IMR-90 (cell line): Measurements from ENCODE around the gene THOC2. TPM values are rescaled to one million over a fixed set of nuclear protein-coding genes. Genes with fewer than 3 reads are reported as not detected.

Experiments used
- ATAC-seq: fragments of 200-7000 bp; cut with Tn5 transposase; 2 replicates; pipeline ENCODE4 v1.9.1; 2020; ENCODE audit warnings: low read depth, mild to moderate bottlenecking, moderate library complexity
- BruUV-seq: library from RNA; stranded (reverse); fragments of 400-500 nt; replicated peaks from 2 replicates; lab custom pipeline; 2021; lab: Mats Ljungman, UMichigan
- CTCF ChIA-PET: fragments of 300-600 bp; formaldehyde crosslinking; extraction: SDS; loops from one replicate; lab custom pipeline; 2021; ENCODE audit warnings: antibody characterized with exemption; lab: Yijun Ruan, JAX
- POLR2A ChIA-PET: fragments of 300-600 bp; sonication (Branson Sonifier 250); formaldehyde crosslinking; loops from one replicate; lab custom pipeline; 2022; ENCODE audit warnings: antibody characterized with exemption; ENCODE audit not compliant: unreplicated experiment; lab: Charles Lee
- DNase-seq: peaks from one replicate; pipeline ENCODE4 v3.0.0; 2013
- H2AFZ ChIP-seq: replicated peaks from 2 replicates; pipeline ENCODE3; 2013; ENCODE audit warnings: low read length, mild to moderate bottlenecking; ENCODE audit not compliant: poor library complexity
- H2AK5ac ChIP-seq: 2 replicates; pipeline ENCODE4 v1.6.1; 2013; ENCODE audit warnings: low read depth, low read length, inconsistent platforms
- H2AK9ac ChIP-seq: replicated peaks from 2 replicates; pipeline ENCODE3; 2013; ENCODE audit warnings: mild to moderate bottlenecking, low read depth, low read length, moderate library complexity; ENCODE audit not compliant: poor library complexity
- H2BK120ac ChIP-seq: 2 replicates; pipeline ENCODE4 v1.6.1; 2013; ENCODE audit warnings: low read depth, low read length, inconsistent platforms
- H2BK15ac ChIP-seq: 3 replicates; pipeline ENCODE4 v1.6.1; 2013; ENCODE audit warnings: low read depth, low read length, inconsistent platforms
- H2BK20ac ChIP-seq: 2 replicates; pipeline ENCODE4 v1.6.1; 2013; ENCODE audit warnings: low read depth, mild to moderate bottlenecking, inconsistent platforms, low read length, moderate library complexity
- H2BK5ac ChIP-seq: 2 replicates; pipeline ENCODE4 v1.6.1; 2013; ENCODE audit warnings: mild to moderate bottlenecking, low read depth, low read length, inconsistent platforms; ENCODE audit not compliant: poor library complexity, severe bottlenecking
- H3K14ac ChIP-seq: replicated peaks from 2 replicates; pipeline ENCODE4 v1.6.1; 2013; ENCODE audit warnings: low read depth, low read length, inconsistent platforms
- H3K18ac ChIP-seq: 2 replicates; pipeline ENCODE4 v1.6.1; 2013; ENCODE audit warnings: low read depth, low read length, control low read depth
- H3K23ac ChIP-seq: 2 replicates; pipeline ENCODE4 v1.6.1; 2013; ENCODE audit warnings: low read depth, low read length, inconsistent platforms
- H3K27ac ChIP-seq: 2 replicates; pipeline ENCODE4 v1.5.1; 2013; ENCODE audit warnings: mild to moderate bottlenecking, control low read depth, low read length; ENCODE audit not compliant: insufficient read depth
- H3K27me3 ChIP-seq: 2 replicates; pipeline ENCODE4 v1.6.1; 2013; ENCODE audit warnings: low read length; ENCODE audit not compliant: control insufficient read depth, insufficient read depth
- H3K36me3 ChIP-seq: 2 replicates; pipeline ENCODE4 v1.6.1; 2013; ENCODE audit warnings: low read length, mixed read lengths; ENCODE audit not compliant: control insufficient read depth, insufficient read depth
- H3K4ac ChIP-seq: 2 replicates; pipeline ENCODE4 v1.6.1; 2013; ENCODE audit warnings: low read depth, low read length, inconsistent platforms
- H3K4me1 ChIP-seq: 2 replicates; pipeline ENCODE4 v1.6.1; 2013; ENCODE audit warnings: low read length, mixed read lengths; ENCODE audit not compliant: control insufficient read depth, insufficient read depth
- H3K4me2 ChIP-seq: 2 replicates; pipeline ENCODE4 v1.6.1; 2013; ENCODE audit warnings: low read depth, mild to moderate bottlenecking, control low read depth, low read length, moderate library complexity
- H3K4me3 ChIP-seq: 2 replicates; pipeline ENCODE4 v1.5.1; 2013; ENCODE audit warnings: low read depth, mild to moderate bottlenecking, control low read depth, low read length, moderate library complexity; ENCODE audit not compliant: insufficient read depth
- H3K56ac ChIP-seq: 2 replicates; pipeline ENCODE4 v1.6.1; 2013; ENCODE audit warnings: low read length, inconsistent platforms; ENCODE audit not compliant: insufficient read depth; ENCODE audit errors: extremely low read depth
- H3K79me1 ChIP-seq, 2 experiments: 2 replicates each; pipeline ENCODE4 v1.6.1; 2013; ENCODE audit warnings: low read length in 2 of 2, inconsistent platforms in 1 of 2, low read depth in 1 of 2
- H3K9ac ChIP-seq: 2 replicates; pipeline ENCODE4 v1.6.1; 2013; ENCODE audit warnings: low read depth, low read length, control low read depth
- H3K9me1 ChIP-seq: 2 replicates; pipeline ENCODE4 v1.6.1; 2013; ENCODE audit warnings: low read length, inconsistent platforms; ENCODE audit not compliant: insufficient read depth
- H3K9me3 ChIP-seq: 2 replicates; pipeline ENCODE4 v1.6.1; 2013; ENCODE audit warnings: low read length; ENCODE audit not compliant: control insufficient read depth, insufficient read depth
- H4K20me1 ChIP-seq: 2 replicates; pipeline ENCODE4 v1.6.1; 2013; ENCODE audit warnings: low read length, inconsistent platforms; ENCODE audit not compliant: insufficient read depth
- H4K5ac ChIP-seq: 2 replicates; pipeline ENCODE4 v1.6.1; 2013; ENCODE audit warnings: mild to moderate bottlenecking, low read depth, low read length, control low read depth
- H4K8ac ChIP-seq, 2 experiments: 2 replicates each; pipeline ENCODE4 v1.6.1; 2013; ENCODE audit warnings: low read depth in 2 of 2, low read length in 2 of 2, control low read depth in 1 of 2, inconsistent platforms in 1 of 2
- H4K91ac ChIP-seq: 2 replicates; pipeline ENCODE4 v1.6.1; 2013; ENCODE audit warnings: low read depth, low read length, inconsistent platforms; ENCODE audit not compliant: insufficient read depth
- CEBPB ChIP-seq: IDR thresholded peaks from 2 replicates; pipeline ENCODE4 v1.6.1; 2012; ENCODE audit warnings: low read depth, low read length, improper control_type of control experiment
- CHD1 ChIP-seq: IDR thresholded peaks from 2 replicates; pipeline ENCODE4 v1.6.1; 2012; ENCODE audit warnings: low read depth, low read length, improper control_type of control experiment
- NFE2L2 ChIP-seq: fragments of 150-350 bp; IDR thresholded peaks from 2 replicates; pipeline ENCODE4 v1.6.1; 2016; ENCODE audit warnings: low read depth, mild to moderate bottlenecking, low read length
- RAD21 ChIP-seq: IDR thresholded peaks from 2 replicates; pipeline ENCODE4 v1.6.1; 2012; ENCODE audit warnings: low read length, improper control_type of control experiment
- WGBS, 2 experiments: methylation state at CpG; one replicate each; pipeline versions ENCODE4 v1.1.5 to v1.1.7; 2013; ENCODE audit warnings: missing lambda C conversion rate in 2 of 2; ENCODE audit not compliant: insufficient read length in 1 of 2; ENCODE audit errors: extremely low coverage in 2 of 2; 5-methylcytosine and 5-hydroxymethylcytosine counted together
- dilution Hi-C: fragments of 300-500 bp; cut with HindIII; formaldehyde crosslinking; loops from one replicate; pipeline ENCODE4 v1.14.3; 2018; ENCODE audit warnings: low sequenced_read_pairs; ENCODE audit not compliant: unreplicated experiment
- in situ Hi-C: fragments of 300-500 bp; cut with MboI; formaldehyde crosslinking; loops from 3 replicates; pipeline ENCODE4 v1.14.3; 2019; ENCODE audit warnings: low sequenced_read_pairs, inconsistent platforms, mixed read lengths
- intact Hi-C: fragments of 100-400 bp; cut with micrococcal nuclease; formaldehyde crosslinking; loops from 2 replicates; pipeline ENCODE4 v1.10.0; 2022
- polyA plus RNA-seq, 3 experiments: library from polyadenylated mRNA; depleted of rRNA; stranded (reverse); fragments of >200 nt; gene quantifications; 2 replicates each; pipeline ENCODE4 v1.2.3, GENCODE V29; 2012; ENCODE audit warnings: low replicate concordance in 1 of 3
- total RNA-seq: library from RNA; depleted of rRNA; stranded (reverse); fragments of >200 nt; gene quantifications from 2 replicates; pipeline ENCODE4 v1.2.3, GENCODE V29; 2012

Gene THOC2
- total and polyA plus RNA-seq, 2 of the 4 experiments (the other 2 are of a cell fraction) = 42.9 to 58.8 TPM

DNA sequence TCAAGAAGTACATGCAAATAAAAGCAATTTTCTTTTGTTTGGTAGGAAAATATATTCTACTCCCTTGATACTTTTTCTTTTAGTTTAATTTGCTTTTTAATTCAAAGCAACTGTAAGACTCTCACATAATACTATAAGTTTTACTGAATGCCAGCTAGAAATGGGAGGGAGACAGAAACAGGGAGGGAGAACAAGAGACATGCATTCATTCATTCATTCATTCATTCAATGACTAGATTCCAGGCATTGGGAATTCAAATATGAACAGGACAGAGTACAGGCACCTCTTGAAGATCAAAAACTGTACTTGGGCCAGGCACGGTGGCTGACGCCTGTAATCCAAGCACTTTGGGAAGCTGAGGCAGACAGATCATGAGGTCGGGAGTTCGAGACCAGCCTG, 85.6 kb downstream of the THOC2 start:
- no peak overlapping the region for H4K5ac ChIP-seq
- H3K4me1 ChIP-seq = peaks cover 1% of the 10 kb centered on the region; the same call in 1 of the 2 replicates
- no peak overlapping the region for H2BK15ac ChIP-seq
- no peaks in the 10 kb centered on the region for H3K9me3 ChIP-seq
- WGBS, 2 experiments = 70% methylated on average over 3 of the region's 4 CpGs; no CpG with 5 or more reads in 1 of the 2 experiments
- no TSS peak for BruUV-seq
- TF ChIP-seq CHD1 (no peak), RAD21 (no peak), NFE2L2 (no peak), CEBPB (no peak)
- ChIA-PET POLR2A (no interaction called here), CTCF (no interaction called here)
- H4K8ac ChIP-seq = no peak overlapping the region
- peaks cover 4% of the 10 kb centered on the region; the same call in 1 of the 2 replicates for H4K20me1 ChIP-seq
- no peak overlapping the region for H2BK20ac ChIP-seq
- DNase-seq (no peak), ATAC-seq (no peak)
- dilution Hi-C loops (no loop called here), intact Hi-C loops (no loop called here), in situ Hi-C loops (no loop called here)
- no peak overlapping the region for H2BK5ac ChIP-seq
- H3K9me1 ChIP-seq = no peaks in the 10 kb centered on the region
- H3K18ac ChIP-seq = no peak overlapping the region
- H3K9ac ChIP-seq = no peak overlapping the region
- no peak overlapping the region for H3K14ac ChIP-seq
- H2AK5ac ChIP-seq = no peak overlapping the region
- H2AK9ac ChIP-seq = no peak overlapping the region
- no peak overlapping the region for H4K91ac ChIP-seq
- H2BK120ac ChIP-seq = no peak overlapping the region
- no peak overlapping the region for H3K4me3 ChIP-seq
- H3K36me3 ChIP-seq = no peaks in the 10 kb centered on the region
- no peak overlapping the region for H2AFZ ChIP-seq
- H3K79me1 ChIP-seq = peaks cover 0 to 12% of the 10 kb centered on the region in 2 experiments; a peak in 1 of 4 replicates
- no peaks in the 10 kb centered on the region for H3K27me3 ChIP-seq
- H3K27ac ChIP-seq = no peak overlapping the region
- H3K23ac ChIP-seq = no peak overlapping the region
- no peak overlapping the region for H3K4ac ChIP-seq
- H3K4me2 ChIP-seq = no peak overlapping the region
- no peak overlapping the region for H3K56ac ChIP-seq
